NCI-H128 (cell line): Measurements from ENCODE around the gene KRTAP10-5.
"Not testable (repeated sequence)": the region's sequence is repeated elsewhere in the genome, so short reads cannot be mapped to it uniquely, and the experiment has no call there.

ENCODE experiments used
- DNase-seq: peaks from one replicate; lab custom pipeline; 2025; ENCODE audit not compliant: unreplicated experiment; lab: John Stamatoyannopoulos, UW

KRTAP10-5 gene, protein sequence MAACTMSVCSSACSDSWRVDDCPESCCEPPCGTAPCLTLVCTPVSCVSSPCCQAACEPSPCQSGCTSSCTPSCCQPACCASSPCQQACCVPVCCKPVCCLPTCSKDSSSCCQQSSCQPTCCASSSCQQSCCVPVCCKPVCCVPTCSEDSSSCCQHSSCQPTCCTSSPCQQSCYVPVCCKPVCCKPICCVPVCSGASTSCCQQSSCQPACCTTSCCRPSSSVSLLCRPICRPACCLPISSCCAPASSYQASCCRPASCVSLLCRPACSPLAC

DNA sequence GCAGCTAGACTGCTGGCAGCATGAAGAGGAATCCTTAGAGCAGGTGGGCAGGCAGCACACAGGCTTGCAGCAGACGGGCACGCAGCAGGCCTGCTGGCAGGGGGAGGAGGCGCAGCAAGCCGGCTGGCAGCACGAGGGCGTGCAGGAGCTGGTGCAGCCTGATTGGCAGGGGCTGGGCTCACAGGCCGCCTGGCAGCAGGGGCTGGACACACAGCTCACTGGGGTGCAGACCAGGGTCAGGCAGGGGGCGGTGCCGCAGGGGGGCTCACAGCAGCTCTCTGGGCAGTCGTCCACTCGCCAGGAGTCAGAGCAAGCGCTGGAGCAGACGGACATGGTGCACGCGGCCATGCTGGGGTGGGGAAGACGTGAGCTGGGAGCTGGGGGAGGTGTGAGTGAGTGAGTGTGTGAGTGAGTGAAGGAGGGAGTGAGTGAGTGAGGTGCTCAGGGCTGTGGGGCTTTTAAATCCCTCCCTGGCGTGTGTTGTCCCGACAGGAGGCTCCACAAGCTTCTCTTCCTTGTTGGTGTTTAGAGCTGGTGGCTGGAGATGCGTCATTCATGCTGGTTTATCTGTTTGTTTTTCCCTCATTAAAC, at the start of gene KRTAP10-5:
KRTAP10-5 (minus strand) TSS at position 374 of the 591 bp plus-strand sequence; CDS start at position 348, 26 bp downstream.
- not testable (repeated sequence) for DNase-seq

GRCh38 chr21:44628707-44629391, 48.4 kb upstream of the KRTAP10-5 start:
- no peak for DNase-seq

GRCh38 chr21:44627831-44628233, 47.4 kb upstream of the KRTAP10-5 start:
- DNase-seq, result not testable (repeated sequence)

GRCh38 chr21:44627181-44627822, 46.9 kb upstream of the KRTAP10-5 start:
- not testable (repeated sequence) for DNase-seq

DNA sequence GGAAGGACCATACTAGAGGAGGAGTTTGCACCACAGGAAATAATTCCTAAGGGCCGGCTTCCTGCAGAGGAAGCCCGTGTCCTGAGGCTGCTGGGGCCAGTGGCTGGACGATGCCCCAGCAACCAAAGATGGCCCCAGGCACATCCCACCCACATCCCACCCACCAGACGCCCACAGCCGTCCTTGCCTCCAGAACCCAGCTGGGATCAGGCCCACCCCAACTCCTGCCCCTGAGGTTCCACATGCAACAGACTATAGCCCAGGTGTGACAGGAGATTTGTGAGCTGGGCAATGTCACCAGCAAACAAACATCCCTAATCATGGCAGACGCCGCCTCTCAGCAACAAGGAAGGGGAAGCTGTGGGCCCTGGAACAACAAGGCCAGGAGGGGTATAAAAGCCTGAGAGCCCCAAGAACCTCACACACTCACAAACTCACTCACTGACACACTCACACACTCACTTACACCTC, 46.3 kb upstream of the KRTAP10-5 start, which contains the start of gene KRTAP10-9:
KRTAP10-9 (plus strand) TSS at position 421 of the 471 bp plus-strand sequence. CDS start 79 bp downstream, outside the sequence.
- no peak for DNase-seq

- no peak for DNase-seq
Observed at GRCh38 chr21:44626262-44626661, 45.9 kb upstream of the KRTAP10-5 start.

GRCh38 chr21:44625756-44626155, 45.4 kb upstream of the KRTAP10-5 start:
- no peak for DNase-seq

GRCh38 chr21:44623575-44623974, 43.2 kb upstream of the KRTAP10-5 start:
- no peak for DNase-seq

DNA sequence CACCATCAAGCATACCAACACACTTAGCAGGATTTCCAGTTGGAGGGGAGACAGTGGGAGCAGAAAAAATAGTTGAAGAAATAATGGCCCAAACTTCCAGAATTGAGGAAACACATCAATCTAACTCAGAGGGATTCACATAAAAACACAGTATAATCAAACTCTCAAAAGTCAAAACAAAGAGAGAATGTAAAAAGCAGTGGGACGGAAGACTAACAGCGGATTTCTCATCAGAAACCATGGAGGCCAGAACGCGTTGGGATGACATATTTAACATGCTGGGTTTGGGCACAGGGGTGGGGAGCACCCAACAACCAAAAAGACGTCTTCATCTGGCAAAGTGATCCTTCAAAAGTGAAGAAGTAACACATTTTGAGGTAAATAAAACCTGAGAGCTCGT, 39.5 kb upstream of the KRTAP10-5 start:
- DNase-seq, result no peak

- no peak for DNase-seq
Observed at GRCh38 chr21:44618909-44619308, 38.5 kb upstream of the KRTAP10-5 start.

- no peak for DNase-seq
Observed at GRCh38 chr21:44618504-44618903, 38.1 kb upstream of the KRTAP10-5 start.

GRCh38 chr21:44617071-44617501, 36.7 kb upstream of the KRTAP10-5 start:
- DNase-seq, result no peak

DNA sequence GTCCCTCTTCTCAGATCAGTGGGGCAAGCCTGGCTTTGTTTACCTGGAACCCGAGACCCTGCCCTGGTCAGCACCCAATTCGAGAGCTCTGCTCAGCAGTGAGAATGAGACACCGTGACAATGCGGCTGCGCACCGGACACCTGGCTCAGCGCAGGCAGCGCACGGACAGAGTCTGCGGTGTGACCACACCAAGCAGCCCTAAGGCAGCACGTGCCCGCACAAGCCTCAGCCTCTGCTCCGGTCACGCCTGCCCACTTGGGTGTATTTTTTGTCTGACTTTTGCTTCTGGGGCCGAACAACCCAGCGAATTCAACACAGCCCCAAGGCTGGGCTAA, 36.2 kb upstream of the KRTAP10-5 start:
- DNase-seq, result no peak

DNA sequence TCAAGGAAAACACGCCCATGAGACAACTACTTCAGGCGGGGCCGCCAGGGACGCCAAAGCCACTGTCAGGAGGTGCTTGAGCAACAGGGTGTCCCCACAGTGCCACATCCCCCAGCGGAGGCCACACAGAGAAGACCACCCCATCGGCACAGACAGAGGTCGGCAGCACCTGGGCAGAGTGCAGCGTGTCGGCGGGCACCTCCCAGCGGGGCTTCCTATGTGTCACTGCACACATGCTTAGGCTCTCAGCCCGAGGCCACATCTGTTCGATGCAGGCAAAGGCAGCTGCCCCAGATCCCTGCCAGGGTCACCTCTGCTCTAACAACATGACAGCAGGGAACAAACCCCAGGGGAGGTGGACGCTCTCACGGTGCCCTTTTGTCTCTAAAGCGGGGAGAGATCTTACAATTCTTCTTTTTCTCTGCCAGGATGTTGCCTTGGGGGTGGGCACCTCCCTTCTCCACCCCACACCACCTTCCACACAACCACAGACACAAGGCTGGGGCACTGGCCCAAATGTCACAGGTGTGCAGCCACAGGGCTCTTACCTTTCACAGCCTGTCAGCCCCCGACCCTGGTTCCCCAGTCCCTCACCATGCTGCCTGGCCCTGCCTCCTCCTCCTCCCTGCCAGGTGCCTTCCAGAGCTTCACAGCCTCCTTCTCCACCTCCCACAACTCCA, 35.6 kb upstream of the KRTAP10-5 start:
- no peak for DNase-seq

GRCh38 chr21:44615466-44615865, 35.1 kb upstream of the KRTAP10-5 start:
- DNase-seq, result no peak

GRCh38 chr21:44614961-44615391, 34.6 kb upstream of the KRTAP10-5 start:
- no peak for DNase-seq

- DNase-seq, result no peak
Observed at GRCh38 chr21:44614161-44614631, 33.8 kb upstream of the KRTAP10-5 start.

GRCh38 chr21:44613386-44614155, 33.2 kb upstream of the KRTAP10-5 start:
- no peak for DNase-seq

GRCh38 chr21:44612669-44613229, 32.3 kb upstream of the KRTAP10-5 start:
- DNase-seq, result no peak
